GM18870 (cell line): ENCODE results near the gene RDH8.

Source experiments
- ATAC-seq: cut with Tn5 transposase; IDR thresholded peaks from one replicate; pipeline ENCODE4 v1.9.1; 2021; ENCODE audit warnings: moderate library complexity; ENCODE audit not compliant: unreplicated experiment

The RDH8 gene, protein sequence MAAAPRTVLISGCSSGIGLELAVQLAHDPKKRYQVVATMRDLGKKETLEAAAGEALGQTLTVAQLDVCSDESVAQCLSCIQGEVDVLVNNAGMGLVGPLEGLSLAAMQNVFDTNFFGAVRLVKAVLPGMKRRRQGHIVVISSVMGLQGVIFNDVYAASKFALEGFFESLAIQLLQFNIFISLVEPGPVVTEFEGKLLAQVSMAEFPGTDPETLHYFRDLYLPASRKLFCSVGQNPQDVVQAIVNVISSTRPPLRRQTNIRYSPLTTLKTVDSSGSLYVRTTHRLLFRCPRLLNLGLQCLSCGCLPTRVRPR

DNA sequence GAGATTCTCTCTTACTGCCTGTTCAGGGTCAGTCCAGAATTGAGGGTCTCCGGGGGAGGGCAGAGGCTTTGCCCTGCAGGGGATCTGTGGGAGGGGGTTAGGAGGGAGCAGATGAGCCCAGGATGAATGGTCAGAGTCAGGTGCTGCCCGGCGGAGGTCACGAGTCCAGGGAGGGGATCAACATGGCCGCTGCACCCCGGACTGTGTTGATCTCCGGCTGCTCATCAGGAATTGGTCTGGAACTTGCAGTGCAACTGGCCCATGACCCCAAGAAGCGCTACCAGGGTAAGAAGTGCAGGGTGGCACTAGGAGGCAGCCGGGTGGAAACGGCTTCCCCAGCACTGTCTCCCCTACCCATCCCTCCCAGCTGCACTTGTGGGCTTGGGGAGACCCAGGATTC lies at the start of gene RDH8:
RDH8 (plus strand) TSS at position 168 of the 400 bp plus-strand sequence; CDS start at position 183, 15 bp downstream.
- ATAC-seq = no peak

DNA sequence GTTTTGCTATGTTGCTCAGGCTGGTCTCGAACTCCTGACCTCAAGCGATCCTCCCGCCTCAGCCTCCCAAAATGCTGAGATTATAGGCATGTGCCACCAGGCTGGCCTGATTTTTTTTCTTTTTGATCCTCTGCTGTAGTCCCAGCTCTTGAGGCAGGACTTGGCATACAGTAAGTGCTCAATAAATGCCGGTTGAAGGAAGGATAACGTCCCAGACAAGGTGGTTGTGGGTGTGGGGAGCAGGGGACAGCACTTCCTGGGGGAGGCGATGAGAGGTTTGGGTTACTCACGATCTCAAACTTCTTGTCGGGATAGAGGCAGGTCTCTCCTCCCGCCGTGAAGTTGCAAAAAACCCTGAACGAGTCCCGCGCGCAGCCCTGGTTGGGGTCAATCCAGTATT lies 47.3 kb upstream of the RDH8 start:
- ATAC-seq = no peak

DNA sequence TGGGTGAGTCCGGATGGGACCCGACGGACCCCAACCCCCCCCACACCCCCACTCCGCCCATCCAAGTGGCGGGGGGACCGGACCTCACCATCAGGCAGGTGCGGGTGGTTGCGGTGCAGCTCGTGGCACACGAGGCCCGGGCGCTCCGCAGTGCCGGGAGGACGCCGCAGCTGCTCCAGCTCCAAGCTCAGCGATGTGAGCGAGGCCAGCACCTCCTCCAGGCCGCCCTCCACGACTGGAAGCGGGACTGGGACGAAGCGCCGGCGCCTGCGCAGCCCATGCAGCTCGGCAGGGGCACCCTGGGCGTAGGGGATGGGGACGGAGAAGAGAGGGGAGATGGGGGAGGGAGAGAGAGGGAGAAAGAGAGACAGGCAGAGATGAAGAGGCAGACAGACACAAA lies 46.8 kb upstream of the RDH8 start:
- ATAC-seq = no peak

DNA sequence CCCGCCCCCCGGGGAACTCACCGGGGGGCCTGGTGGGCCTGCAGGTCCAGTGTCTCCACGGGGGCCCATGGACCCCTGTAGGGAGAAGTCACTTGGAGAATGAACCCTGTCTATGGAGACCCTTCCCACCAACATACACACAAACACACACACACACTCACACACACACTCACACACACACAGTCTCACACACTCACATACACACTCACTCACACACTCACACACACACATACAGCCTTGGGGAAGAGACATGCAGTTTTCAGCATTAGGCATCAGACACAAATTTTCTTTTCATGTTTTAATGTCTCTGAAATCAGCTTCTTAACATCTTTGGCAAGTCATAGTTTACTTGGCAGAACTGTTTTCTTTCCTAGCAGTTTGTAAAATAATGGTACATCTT lies 46.0 kb upstream of the RDH8 start:
- ATAC-seq = no peak

DNA sequence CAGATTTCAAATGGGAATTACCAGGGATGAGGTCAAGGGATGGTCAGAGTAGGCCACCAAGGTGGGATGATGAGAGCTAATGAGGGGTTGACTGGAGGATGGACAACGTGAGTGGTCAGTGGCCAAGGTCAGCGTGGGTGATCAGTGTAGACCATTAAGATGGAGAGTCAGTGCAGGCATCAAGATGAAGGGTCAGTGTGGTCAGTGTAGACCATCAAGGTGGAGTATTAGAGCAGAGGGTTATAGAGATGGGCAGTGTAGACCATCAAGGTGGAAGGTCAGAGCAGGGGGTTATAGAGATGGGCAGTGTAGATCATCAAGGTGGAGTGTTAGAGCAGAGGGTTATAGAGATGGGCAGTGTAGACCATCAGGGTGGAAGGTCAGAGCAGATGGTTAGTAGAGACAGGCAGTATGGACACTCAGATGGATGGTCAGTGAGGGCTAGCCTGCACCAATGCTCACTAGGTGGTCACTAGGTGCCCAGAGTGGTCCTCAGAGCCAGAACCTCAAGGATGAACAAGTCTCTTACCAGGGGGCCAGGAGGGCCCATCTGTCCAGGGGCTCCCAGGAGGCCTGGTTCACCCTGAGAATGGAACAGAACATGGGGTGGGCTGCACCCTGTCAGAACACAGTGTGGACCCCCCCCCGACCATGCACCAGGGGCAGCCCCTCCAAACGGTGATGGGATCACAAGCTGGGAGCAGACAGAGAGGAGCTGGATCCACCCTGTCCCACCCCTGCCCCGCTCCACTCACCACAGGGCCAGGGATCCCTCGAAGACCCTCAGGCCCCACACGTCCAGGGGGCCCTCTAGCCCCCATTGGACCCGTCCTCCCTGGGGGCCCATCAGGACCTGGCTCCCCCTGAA lies 44.2 kb upstream of the RDH8 start:
- ATAC-seq = no peak

DNA sequence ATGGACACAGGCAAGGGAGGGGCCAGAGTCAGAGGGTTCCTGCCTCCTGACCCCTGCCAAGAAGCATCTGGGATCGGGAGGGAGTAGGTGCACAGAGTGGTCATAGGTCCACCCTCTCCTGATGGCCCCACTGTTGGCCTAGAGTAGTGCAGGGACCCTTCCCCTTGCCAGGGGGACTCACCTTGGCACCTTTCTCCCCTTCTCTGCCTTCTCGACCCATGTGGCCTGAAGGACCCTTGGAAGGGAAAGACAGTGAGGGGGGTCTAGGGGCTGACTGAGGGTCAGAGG lies 43.7 kb upstream of the RDH8 start:
- ATAC-seq = no peak

DNA sequence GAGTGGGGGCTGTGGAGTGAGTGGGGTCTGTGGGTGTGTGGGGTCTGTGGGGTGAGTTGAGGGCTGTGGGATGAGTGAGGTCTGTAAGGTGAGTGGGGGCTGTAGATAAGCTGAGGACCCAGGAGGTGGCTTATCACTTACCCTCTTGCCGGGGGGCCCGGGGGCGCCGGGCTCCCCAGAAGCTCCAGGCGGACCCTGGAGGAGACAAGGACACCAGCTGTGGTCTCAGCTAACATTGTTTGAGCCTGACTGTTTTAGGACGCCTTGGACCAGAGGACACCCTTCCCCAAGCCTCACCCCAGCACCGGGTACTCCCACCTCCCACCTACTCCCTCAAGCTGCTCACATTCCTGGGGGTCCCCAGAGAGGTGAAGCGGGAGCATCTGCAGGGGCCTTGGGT lies 42.8 kb upstream of the RDH8 start:
- ATAC-seq = no peak

DNA sequence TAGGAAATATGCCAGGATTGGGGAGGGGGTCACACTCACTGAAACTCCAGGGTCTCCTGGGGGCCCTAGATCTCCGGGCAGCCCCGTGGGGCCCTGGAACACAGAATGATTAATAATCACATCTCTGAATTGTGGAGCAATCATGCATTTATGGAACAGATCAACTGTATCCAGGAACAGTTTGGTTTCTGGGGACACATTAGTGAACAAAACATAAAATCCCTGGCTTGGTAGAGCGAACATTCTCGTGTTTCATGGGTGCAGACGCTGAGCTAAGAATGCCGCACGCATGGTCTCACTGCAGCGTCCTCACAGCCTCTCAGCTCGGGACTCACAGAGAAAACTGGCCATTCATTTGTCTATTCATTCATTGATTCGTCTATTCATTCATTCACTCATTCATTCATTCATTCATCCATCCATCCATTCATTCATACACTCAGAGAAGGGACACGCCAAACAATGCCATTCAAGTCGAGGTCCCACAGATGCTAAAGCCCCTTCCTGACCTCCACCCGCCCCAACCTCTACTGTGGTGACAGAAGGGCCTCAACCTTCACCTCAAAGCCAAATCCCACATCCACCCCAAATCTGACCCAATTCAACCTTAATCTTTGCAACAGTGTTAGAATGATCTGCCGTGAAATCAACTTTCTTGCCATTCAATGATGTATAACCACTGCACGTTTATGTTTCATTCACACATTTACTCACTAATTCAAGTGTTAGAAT lies 42.0 kb upstream of the RDH8 start:
- ATAC-seq = no peak

DNA sequence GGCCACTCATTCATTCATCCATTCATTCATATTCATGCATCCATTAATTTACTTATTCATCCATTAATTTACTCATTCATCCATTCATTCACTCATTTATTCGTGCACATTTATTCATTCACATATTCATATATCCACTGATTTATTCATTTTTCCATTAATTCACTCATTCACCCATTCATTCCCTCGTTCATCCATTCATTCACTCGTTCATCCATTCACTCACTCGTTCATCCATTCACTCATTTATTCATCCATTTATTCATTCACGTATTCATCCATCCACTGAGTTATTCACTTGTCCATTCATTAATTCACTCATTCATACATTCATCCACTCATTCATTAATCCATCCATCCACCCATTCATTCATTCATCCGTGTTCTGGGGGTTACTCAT lies 41.2 kb upstream of the RDH8 start:
- no peak for ATAC-seq

DNA sequence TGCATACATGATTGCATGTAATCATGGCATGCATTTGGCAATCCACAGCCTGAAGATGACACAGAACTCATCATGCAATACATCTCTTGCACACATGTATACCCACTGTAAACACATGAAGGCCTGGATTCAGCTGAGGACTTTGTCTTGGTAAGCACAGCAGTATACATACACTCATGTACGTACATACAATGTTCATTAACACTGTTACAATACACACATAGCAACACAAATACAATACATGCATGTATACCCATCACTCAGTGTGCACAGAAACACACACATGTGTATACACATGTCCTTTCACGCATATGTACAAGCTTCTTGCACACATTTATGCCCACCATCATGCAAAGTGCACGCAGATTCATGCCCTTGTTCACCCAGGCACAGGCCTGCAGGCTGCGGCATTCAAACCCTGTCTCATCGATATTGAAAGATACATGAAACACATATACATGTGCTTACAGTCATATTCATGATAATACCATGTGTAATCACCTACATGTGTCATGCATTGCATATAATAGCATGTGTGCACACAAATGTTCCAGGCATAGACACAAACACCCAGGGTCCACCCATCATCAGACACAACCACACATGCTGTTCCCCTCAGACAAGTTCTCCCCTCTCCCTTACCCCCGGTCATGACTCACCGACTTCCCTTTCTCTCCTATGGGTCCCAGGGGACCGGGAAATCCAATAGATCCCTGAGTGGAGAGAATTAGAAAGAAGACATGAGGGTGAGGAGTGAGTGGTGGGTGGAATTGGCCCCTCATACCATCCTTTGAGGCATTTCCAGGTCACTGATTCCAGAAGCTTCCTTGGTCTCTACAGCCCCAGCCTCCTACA lies 31.6 kb upstream of the RDH8 start:
- ATAC-seq = no peak

DNA sequence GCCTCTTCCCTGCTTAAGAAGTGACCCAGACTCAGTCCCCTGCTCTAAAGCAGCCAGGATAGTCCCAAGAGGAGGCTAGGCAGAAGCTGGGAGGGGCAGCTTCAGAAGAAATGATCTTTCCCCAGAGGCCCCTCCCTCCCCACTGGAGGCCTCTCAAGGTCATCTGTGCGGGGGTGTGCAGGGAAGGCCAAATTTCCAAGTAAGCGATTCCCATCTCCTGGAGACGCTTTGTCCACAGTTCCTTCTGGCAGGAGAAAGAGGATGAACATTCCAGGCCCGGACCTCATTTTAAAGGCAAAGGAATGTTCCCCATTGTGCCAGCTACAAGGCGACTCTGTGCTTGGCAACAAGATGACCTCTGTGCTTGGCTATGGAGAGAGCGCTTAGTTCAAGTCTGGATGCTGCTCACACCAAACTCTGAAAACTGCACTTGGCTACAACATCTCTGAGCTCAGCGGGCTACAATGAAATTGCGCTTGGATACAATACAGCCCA lies 26.4 kb upstream of the RDH8 start:
- ATAC-seq = no peak

DNA sequence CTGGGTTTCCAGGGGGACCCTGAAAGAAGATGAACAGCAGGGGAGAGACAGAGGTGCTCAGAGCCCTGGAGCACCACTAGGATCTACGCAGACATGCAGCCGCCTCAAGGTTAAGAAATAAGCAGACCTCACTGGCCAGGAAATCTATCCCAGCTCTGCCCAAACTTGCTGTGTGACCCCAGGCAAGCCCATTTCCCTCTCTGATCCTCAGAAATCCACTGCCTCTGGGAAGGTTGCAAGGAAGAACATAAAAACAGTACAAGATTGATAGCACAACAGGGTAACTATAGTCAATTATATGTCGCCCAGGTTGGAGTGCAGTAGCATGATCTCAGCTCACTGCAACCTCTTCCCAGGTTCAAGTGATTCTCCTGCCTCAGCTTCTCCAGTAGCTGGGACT lies 23.8 kb upstream of the RDH8 start:
- no peak for ATAC-seq

DNA sequence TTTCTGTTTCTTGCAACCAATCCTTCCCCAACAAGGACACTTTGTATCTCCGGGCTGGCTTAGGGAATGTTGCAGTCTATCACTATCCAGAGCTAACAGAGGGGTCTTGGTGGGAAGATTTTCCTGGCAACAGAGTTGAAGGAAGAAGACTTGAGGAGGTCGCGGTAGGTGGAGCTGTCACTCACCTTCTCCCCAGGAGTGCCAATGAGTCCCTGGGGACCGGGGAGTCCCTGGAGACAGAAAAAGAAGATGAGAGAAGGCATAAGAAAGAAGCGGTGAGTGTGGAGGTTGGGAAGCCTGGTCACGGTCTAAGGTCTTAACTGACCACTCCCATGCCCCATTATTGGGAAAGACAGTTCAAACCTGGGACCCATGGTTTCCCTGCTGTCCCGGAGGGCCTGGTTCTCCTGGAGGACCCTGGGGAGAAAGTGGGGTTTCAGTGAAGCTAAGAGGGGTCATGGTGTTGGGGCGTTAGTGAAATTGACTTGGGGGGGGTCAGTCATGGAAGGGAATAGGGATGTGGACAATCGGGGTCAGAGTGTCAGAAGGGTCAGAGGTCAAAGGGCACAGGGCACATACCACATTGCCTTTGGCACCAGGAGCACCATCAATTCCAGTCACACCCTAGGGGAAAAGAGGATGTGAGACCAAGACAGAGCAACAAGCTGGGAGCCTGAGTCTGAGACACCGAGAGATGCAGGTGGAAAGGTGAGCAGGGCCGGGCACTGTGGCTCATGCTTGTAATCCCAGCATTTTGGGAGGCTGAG lies 21.7 kb upstream of the RDH8 start:
- no peak for ATAC-seq

DNA sequence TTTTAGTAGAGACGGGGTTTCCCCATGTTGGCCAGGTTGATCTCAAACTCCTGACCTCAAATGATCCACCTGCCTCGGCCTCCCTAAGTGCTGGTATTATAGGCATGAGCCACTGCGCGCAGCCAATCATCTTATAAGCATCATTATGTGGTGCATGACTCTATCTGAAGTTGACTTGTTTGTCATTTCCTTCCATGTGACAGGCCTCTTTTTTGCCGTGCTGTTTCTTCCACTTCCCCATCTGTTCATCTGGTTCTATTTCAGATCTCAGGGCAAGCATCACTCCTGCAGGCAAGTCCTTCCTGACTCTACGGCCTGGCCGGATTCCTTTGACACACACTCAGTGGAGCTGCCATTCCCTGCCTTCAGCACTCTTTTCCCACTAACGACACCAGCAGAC lies 18.2 kb upstream of the RDH8 start:
- ATAC-seq = no peak

DNA sequence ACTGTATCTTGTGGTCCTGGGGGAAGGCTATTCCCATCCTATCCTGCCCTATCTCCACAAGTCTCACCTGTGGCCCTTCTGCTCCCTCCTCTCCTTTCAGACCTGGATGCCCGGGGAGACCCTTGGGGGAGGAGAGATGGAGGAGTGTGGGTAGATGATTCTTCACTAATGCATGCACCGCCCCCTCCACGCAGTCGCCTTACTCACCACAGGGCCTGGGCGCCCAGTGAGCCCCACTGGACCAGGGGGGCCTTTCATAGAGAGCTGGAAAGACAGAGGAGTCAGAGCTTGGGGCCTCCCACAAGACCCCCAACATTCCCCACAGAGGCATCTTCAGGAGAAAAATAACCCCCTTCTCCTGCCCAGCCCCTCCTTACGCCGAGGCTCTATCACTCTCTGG lies 17.3 kb upstream of the RDH8 start:
- no peak for ATAC-seq

DNA sequence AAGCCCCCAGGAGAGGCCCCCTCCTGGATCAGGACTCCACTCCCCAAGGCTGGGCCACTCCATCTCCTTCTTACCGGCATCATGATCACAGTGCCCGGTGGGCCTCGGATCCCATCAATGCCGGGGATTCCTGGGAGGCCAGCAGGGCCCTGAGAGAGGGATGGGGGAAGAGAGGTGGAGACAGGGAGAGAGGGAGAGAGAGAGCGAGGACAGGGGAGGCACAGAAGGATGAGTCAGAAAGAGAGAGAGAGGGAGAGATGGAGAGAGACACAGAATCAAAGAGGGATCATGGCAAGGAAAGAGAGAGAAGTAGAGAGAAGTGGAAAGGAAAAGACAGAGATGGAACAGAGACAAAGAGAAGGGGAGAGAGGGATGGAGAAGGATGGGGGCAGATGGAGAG lies 16.7 kb upstream of the RDH8 start:
- no peak for ATAC-seq

DNA sequence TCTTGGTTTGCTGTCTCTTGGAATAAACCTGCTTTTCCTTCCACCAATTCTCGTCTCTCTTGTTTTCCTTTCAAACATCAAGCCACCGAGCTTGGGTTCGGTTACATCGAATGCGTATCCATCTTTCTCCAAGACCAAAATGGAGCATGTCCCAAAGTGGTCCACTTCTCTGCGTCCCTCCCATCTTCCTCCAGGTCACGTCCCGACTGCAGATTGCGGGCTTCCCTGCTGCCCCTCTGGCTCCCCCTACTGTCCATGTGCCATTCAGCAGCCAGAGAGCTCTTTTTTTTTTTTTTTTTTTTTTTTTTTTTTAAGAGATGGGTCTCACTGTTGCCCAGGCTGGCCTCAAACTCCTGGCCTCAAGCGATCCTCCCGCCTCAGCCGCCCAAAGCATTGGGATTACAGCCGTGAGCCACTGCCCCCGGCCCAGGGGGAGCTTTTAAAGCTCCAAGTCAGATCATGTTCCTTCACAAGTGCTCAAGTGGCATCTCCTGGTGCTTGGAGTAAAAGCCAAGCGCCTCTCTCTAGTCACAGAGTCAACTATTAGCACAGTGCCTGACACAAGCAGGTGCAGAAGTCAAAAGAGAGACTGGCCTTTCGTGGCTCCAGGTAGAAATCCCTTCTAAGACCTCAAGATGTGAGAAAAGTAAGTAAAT lies 13.0 kb upstream of the RDH8 start:
- no peak for ATAC-seq

DNA sequence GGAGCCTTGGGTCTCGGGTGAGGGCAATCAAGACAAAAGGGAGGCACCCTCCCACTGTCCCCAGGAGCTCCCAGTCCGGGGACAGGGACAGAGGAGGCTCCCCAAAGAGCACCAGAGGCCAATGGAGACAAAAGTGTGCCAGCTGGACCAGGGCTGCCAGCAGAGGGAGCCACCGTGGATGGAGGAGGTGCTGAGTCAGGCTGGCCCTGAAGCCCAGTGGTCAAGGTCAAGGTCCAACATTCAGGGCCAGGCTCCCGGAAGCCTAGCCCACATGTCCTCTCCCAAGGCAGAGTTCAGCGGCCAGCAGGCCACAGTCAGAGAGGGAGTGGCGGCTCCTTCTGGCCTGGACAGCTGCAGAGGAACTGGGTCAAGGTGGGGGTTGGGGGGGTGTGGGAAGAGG lies 11.4 kb upstream of the RDH8 start:
- ATAC-seq = no peak

DNA sequence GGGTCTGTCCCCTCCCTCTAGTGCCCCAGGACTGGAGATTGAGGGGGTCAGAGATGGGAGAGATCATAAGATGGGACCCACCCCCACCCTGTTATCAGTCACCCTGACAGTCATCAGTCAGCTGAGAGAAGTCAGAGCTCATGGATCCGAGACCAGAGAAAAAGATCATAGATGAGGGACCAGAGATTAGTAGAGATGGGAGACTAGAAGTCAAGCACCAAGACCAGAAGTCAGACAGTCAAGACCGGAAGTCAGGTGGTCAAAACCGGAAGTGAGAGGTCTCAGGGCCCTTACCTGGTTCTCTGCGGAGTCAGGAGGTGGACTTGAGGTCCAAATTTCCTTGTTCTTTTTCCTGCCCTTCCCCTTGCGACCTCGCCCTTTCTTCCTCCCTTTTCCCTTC lies 10.0 kb upstream of the RDH8 start:
- ATAC-seq = no peak

DNA sequence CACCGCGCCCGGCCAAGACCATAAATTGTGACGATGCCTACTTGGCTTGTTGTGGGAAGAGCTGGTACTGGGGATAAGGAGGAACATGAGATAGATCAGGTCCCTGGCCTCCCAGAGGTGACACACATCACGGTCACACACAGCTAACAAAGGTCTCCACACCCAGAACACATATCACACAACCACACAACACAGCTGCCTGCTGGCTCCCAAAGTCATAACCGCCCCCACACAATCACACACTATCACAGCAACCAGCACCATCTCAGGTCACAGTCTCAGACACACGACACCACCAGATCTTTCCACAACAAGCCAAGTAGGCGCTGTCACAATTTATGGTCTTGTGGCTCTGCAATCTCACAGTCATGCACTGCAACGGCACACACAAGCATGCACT lies 8.7 kb upstream of the RDH8 start:
- ATAC-seq = no peak
